Body of pancreas (tissue), 4 donors: Measurements from ENCODE around the gene EPC2. TPM values are rescaled to one million over a fixed set of nuclear protein-coding genes. Genes with fewer than 3 reads are reported as not detected.
"Not testable (repeated sequence)": the region's sequence is repeated elsewhere in the genome, so short reads cannot be mapped to it uniquely, and the experiment has no call there.

Experiments used
- ATAC-seq: fragments of 150-250 bp; one replicate; pipeline ENCODE4 v1.9.1; 2016
- DNase-seq, 4 donors: peaks; one replicate each; pipeline ENCODE4 v3.0.0-alpha.2; 2019
- H3K27ac ChIP-seq, 4 donors: fragments of 200-600 bp; sonication (generic); 1 replicate in 3 of 4; 2 replicates in 1 of 4; pipeline versions ENCODE4 v1.5.1 to v1.6.1; 2016 to 2019; ENCODE audit warnings: mild to moderate bottlenecking in 1 of 4, mixed read lengths in 1 of 4, moderate library complexity in 1 of 4
- H3K27me3 ChIP-seq, 2 donors: fragments of 200-600 bp; sonication (generic); one replicate each; pipeline ENCODE4 v1.6.0; 2016; ENCODE audit warnings: mild to moderate bottlenecking in 1 of 2
- H3K36me3 ChIP-seq, 2 donors: fragments of 200-600 bp; sonication (generic); replicated peaks in 1 of 2; 2 replicates each; pipeline ENCODE4 v1.5.1; 2016; ENCODE audit warnings: low read depth in 2 of 2; ENCODE audit not compliant: insufficient read depth in 1 of 2
- H3K4me1 ChIP-seq: fragments of 200-600 bp; sonication (generic); one replicate; pipeline ENCODE4 v1.6.0; 2016
- H3K4me3 ChIP-seq, 2 donors: fragments of 200-600 bp; sonication (generic); 1 replicate in 1 of 2; 2 replicates in 1 of 2; pipeline ENCODE4 v1.5.1; 2016 to 2019
- H3K9me3 ChIP-seq, 3 donors: fragments of 200-600 bp; sonication (generic); 1 replicate in 2 of 3; 2 replicates in 1 of 3; pipeline ENCODE4 v1.5.1; 2016
- CTCF ChIP-seq, 7 experiments: fragments of 450-650 bp in 4 of 7; fragments of 200-600 bp in 3 of 7; sonication (generic) in 3 of 7; IDR thresholded peaks; one replicate each; pipeline ENCODE4 v1.5.1; 2016 to 2019; ENCODE audit warnings: antibody characterized with exemption in 7 of 7
- POLR2A ChIP-seq, 3 donors: fragments of 450-650 bp; IDR thresholded peaks; one replicate each; pipeline ENCODE4 v1.6.1; 2016; ENCODE audit warnings: antibody characterized with exemption in 3 of 3, mild to moderate bottlenecking in 2 of 3
- WGBS, 2 donors: methylation state at CpG; one replicate each; pipeline ENCODE4 v1.1.5; 2017; 5-methylcytosine and 5-hydroxymethylcytosine counted together
- intact Hi-C: fragments of 100-400 bp; cut with DNase I; formaldehyde crosslinking; loops from one replicate; pipeline ENCODE4 v1.15.1; 2023
- total RNA-seq, 2 donors: library from RNA; depleted of rRNA; stranded (reverse); fragments of >200 nt; gene quantifications; one replicate each; pipeline ENCODE4 v1.1.0, GENCODE V29; 2016

The EPC2 gene
- total RNA-seq, 2 donors from 2014 or later, result 19.2 to 21.1 TPM

- no peak for TF ChIP-seq CTCF (IDR thresholded peaks at IDR 0.05)
- Histone ChIP-seq H3K4me1 (peaks cover 18% of the 10 kb centered on the region), H3K4me3 (no peak overlapping the region), H3K9me3 (no peaks in the 10 kb centered on the region), H3K27ac (no peak overlapping the region), H3K27me3 (no peaks in the 10 kb centered on the region), H3K36me3 (no peaks in the 10 kb centered on the region)
- ATAC-seq (no peak), DNase-seq (no peak)
- WGBS, 2 donors, result 42 to 52% methylated on average over 3 of the region's 3 CpGs
- intact Hi-C loops, result no loop called here
Measured at GRCh38 chr2:148680462-148680861, 35.9 kb downstream of the EPC2 start.

DNA sequence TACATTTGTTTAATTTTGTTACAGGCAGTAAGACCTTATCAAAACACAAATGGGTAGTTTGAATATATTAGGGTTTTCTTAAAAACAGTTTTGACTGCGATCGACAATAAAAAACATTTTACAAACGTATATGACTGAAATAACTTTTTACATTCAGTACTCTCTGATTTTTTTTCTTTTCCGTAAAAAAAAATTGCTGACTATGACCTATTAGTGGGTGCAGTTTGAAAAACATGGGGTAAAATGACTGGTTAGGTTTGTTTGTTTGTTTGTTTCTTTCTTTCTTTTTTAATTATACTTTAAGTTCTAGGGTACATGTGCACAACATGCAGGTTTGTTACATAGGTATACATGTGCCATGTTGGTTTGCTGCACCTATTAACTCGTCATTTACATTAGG, 36.9 kb downstream of the EPC2 start:
- H3K36me3 ChIP-seq, result no peaks in the 10 kb centered on the region
- no peak for DNase-seq
- no peak for ATAC-seq
- intact Hi-C loops, result no loop called here
- peaks cover 15% of the 10 kb centered on the region for H3K4me1 ChIP-seq
- no peak overlapping the region for H3K27ac ChIP-seq
- H3K4me3 ChIP-seq, result no peak overlapping the region
- no peaks in the 10 kb centered on the region for H3K9me3 ChIP-seq
- TF ChIP-seq CTCF (IDR thresholded peaks at IDR 0.05) (no peak), POLR2A (IDR thresholded peaks at IDR 0.05) (no peak)
- 76 to 95% methylated on average over 5 of the region's 5 CpGs for WGBS, 2 donors
- no peaks in the 10 kb centered on the region for H3K27me3 ChIP-seq

DNA sequence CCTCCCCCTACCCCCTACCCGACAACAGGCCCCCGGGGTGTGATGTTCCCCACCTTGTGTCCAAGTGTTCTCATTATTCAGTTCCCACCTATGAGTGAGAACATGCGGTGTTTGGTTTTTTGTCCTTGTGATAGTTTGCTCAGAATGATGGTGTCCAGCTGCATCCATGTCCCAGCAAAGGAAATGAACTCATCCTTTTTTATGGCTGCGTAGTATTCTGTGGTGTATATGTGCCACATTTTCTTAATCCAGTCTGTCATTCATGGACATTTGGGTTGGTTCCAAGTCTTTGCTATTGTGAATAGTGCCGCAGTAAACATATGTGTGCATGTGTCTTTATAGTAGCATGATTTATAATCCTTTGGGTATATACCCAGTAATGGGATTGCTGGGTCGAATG, 37.3 kb downstream of the EPC2 start:
- 96 to 99% methylated on average over 6 of the region's 6 CpGs for WGBS, 2 donors
- H3K27ac ChIP-seq, H3K36me3 ChIP-seq, intact Hi-C loops, H3K4me3 ChIP-seq, DNase-seq, ATAC-seq, H3K27me3 ChIP-seq, H3K9me3 ChIP-seq: not testable (repeated sequence)
- peaks cover 15% of the 10 kb centered on the region for H3K4me1 ChIP-seq

DNA sequence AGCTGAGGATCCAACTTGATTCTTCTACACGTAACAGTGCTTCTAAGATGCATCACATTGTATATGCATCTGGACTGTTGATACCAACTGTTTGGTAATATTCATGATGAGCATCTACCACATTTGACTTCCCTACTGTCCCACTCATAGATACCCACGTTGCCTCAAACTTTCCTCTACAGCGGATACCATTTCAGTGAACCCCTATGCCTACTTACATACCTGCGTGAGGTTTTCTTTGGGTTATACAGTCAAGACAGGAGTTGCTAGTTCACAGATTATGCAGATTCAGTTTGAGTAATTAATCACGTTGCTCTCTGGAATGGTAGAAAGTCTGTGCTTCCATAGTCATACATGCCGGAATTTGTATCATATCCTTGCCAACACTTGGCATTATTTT, 40.0 kb downstream of the EPC2 start:
- Histone ChIP-seq H3K36me3 (no peaks in the 10 kb centered on the region), H3K27ac (no peak overlapping the region), H3K27me3 (no peaks in the 10 kb centered on the region), H3K9me3 (no peaks in the 10 kb centered on the region), H3K4me3 (no peak overlapping the region), H3K4me1 (peaks cover 15% of the 10 kb centered on the region)
- TF ChIP-seq POLR2A (IDR thresholded peaks at IDR 0.05), result no peak
- no peak for TF ChIP-seq CTCF (IDR thresholded peaks at IDR 0.05)
- intact Hi-C loops, result no loop called here
- 89 to 91% methylated on average over 6 of the region's 6 CpGs for WGBS, 2 donors
- ATAC-seq, result no peak
- DNase-seq, result no peak

GRCh38 chr2:148687543-148687942, 43.0 kb downstream of the EPC2 start:
- intact Hi-C loops, result no loop called here
- Histone ChIP-seq H3K9me3 (no peaks in the 10 kb centered on the region), H3K36me3 (peaks cover 0 to 4% of the 10 kb centered on the region in 2 donors), H3K4me1 (no peaks in the 10 kb centered on the region), H3K27me3 (no peaks in the 10 kb centered on the region), H3K27ac (no peak overlapping the region), H3K4me3 (no peak overlapping the region)
- TF ChIP-seq POLR2A (IDR thresholded peaks at IDR 0.05) (no peak), CTCF (IDR thresholded peaks at IDR 0.05) (no peak)
- no peak for DNase-seq
- no peak for ATAC-seq
- 78 to 83% methylated on average over 3 of the region's 3 CpGs for WGBS, 2 donors

DNA sequence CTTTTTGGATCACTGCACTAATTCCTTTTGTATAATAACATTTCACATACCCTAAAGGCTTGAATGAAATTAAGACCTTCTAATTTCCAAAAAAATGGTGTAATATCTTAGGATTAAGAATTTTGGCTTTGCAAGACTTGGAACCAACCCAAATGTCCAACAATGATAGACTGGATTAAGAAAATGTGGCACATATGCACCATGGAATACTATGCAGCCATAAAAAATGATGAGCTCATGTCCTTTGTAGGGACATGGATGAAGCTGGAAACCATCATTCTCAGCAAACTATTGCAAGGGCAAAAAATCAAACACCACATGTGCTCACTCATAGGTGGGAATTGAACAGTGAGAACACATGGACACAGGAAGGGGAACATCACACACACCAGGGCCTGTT, 43.5 kb downstream of the EPC2 start:
- intact Hi-C loops, result not testable (repeated sequence)

More for the DNA sequence above, 43.5 kb downstream of the EPC2 start:
- not testable (repeated sequence) for H3K4me3 ChIP-seq, H3K27ac ChIP-seq, H3K27me3 ChIP-seq, H3K36me3 ChIP-seq, H3K4me1 ChIP-seq, H3K9me3 ChIP-seq, DNase-seq, ATAC-seq
